RWPE2 (cell line): ENCODE results near the gene SDSL.
A peak's percentile ranks its signal among the peaks of the same experiment; 100 is the strongest.

ENCODE experiments used
- ATAC-seq: fragments of 200-7000 bp; cut with Tn5 transposase; 3 replicates; pipeline ENCODE4 v1.9.1; 2021; ENCODE audit warnings: low read depth
- DNase-seq: peaks from one replicate; pipeline ENCODE4 v3.0.0-alpha.2; 2020; ENCODE audit warnings: low spot score
- H3K27ac ChIP-seq: fragments of 450-650 bp; 2 replicates; pipeline ENCODE4 v1.5.1; 2017; ENCODE audit warnings: mild to moderate bottlenecking; ENCODE audit not compliant: poor library complexity, severe bottlenecking
- H3K27me3 ChIP-seq: fragments of 250-450 bp; sonication (Bioruptor Pico); 2 replicates; pipeline ENCODE4 v1.5.1; 2021; ENCODE audit warnings: mild to moderate bottlenecking, moderate library complexity; ENCODE audit not compliant: insufficient read depth, poor library complexity, severe bottlenecking
- H3K36me3 ChIP-seq: fragments of 250-450 bp; sonication (Bioruptor Pico); 2 replicates; pipeline ENCODE4 v1.5.1; 2020; ENCODE audit warnings: low read depth, mild to moderate bottlenecking, moderate library complexity
- H3K4me1 ChIP-seq: fragments of 250-450 bp; sonication (Bioruptor Pico); 2 replicates; pipeline ENCODE4 v1.5.1; 2021; ENCODE audit warnings: mild to moderate bottlenecking, moderate library complexity; ENCODE audit not compliant: insufficient read depth, poor library complexity, severe bottlenecking
- H3K4me3 ChIP-seq: fragments of 250-450 bp; sonication (Bioruptor Pico); 2 replicates; pipeline ENCODE4 v1.5.1; 2021; ENCODE audit warnings: mild to moderate bottlenecking, moderate library complexity; ENCODE audit not compliant: severe bottlenecking
- H3K9me3 ChIP-seq: fragments of 250-450 bp; sonication (Bioruptor Pico); 2 replicates; pipeline ENCODE4 v1.5.1; 2021; ENCODE audit warnings: mild to moderate bottlenecking, moderate library complexity; ENCODE audit not compliant: severe bottlenecking
- TF ChIP-seq, protein P1 (sequence below): fragments of 450-650 bp; IDR thresholded peaks from one replicate; pipeline ENCODE4 v1.5.1; 2017; ENCODE audit warnings: mild to moderate bottlenecking, moderate library complexity; ENCODE audit not compliant: poor library complexity, severe bottlenecking

The SDSL gene

DNA sequence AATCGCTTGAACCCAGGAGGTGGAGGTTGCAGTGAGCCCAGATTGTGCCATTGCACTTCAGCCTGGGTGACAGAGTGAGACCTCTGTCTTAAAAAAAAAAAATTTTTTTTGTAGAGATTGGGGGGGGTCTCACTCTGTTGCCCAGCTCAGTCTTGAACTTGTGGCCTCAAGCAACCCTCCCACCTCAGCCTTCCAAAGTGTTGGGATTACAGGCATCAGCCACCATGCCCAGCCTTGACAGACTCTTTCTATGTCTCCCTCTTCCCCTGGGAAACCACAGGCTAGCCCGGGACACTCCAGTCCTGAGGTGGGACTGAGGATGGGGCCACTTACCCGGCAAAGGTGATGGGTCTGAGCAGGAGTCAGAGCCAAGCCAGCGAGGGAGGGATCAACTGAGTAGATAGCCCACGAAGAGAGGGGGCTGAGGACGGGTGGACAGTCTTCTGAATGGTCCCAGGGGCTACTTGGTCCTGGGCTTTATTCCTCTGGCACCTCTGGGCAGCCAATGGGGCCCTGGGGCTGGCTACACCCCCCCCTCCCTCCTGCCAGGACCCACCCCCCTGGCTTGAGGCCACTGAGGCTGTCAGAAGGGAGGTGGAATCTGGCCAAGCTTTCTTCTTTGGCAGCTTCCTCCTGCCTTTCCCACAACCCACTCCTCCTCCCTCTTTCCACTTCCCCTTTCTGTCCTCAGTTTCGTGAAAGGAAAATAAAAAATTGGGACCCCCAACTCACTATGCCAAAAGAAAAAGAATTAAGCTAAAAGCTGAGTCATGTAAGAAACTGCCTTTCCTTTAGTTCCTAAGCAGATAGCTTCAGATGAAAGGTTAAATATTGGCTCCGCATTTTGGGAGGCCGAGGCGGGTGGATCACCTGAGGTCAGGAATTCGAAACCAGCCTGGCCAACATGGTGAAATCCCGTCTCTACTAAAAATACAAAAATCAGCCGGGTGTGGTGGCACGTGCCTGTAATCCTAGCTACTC is 18.5 kb upstream of the SDSL start, which contains the start of gene SDS:
Gene SDS, minus strand, starts transcription at position 453 of the 981 bp plus-strand sequence. CDS start 4,179 bp downstream, outside the sequence.
- ATAC-seq (peak; percentile 21; the same call in 1 of the 3 replicates), DNase-seq (no peak)
- Histone ChIP-seq H3K9me3 (no peaks in the 10 kb centered on the region), H3K4me3 (no peak within 1 kb of the TSS), H3K4me1 (no peaks in the 10 kb centered on the region), H3K36me3 (no peaks in the 10 kb centered on the region), H3K27me3 (no peaks in the 10 kb centered on the region), H3K27ac (no peak within 1 kb of the TSS)
- TF ChIP-seq, protein P1, sequence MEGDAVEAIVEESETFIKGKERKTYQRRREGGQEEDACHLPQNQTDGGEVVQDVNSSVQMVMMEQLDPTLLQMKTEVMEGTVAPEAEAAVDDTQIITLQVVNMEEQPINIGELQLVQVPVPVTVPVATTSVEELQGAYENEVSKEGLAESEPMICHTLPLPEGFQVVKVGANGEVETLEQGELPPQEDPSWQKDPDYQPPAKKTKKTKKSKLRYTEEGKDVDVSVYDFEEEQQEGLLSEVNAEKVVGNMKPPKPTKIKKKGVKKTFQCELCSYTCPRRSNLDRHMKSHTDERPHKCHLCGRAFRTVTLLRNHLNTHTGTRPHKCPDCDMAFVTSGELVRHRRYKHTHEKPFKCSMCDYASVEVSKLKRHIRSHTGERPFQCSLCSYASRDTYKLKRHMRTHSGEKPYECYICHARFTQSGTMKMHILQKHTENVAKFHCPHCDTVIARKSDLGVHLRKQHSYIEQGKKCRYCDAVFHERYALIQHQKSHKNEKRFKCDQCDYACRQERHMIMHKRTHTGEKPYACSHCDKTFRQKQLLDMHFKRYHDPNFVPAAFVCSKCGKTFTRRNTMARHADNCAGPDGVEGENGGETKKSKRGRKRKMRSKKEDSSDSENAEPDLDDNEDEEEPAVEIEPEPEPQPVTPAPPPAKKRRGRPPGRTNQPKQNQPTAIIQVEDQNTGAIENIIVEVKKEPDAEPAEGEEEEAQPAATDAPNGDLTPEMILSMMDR = no peak

DNA sequence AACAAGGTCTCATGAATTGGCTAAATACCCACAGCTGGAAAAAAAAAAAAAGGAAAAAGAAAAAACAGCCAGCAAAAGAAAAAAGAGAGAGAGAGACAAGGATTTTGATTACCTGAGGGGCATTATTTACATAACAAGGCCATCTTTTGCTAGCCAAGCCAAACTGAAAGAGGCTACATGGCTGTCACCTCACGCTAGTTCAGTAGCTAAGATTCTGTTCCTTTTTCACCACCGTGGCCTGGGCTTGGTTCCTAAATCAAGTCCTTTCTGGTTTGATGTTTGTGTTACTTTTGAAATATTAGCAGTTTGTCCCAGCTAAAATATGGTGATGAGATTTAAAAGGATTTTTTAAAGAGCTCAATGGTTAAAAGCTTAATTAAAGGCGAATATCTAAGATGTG is 16.5 kb upstream of the SDSL start:
- no peak overlapping the region for H3K4me3 ChIP-seq
- ATAC-seq (no peak), DNase-seq (no peak)
- H3K4me1 ChIP-seq = no peaks in the 10 kb centered on the region
- no peak overlapping the region for H3K27ac ChIP-seq
- H3K36me3 ChIP-seq = no peaks in the 10 kb centered on the region
- no peaks in the 10 kb centered on the region for H3K27me3 ChIP-seq
- H3K9me3 ChIP-seq = no peaks in the 10 kb centered on the region
- TF ChIP-seq, protein P1 = no peak

DNA sequence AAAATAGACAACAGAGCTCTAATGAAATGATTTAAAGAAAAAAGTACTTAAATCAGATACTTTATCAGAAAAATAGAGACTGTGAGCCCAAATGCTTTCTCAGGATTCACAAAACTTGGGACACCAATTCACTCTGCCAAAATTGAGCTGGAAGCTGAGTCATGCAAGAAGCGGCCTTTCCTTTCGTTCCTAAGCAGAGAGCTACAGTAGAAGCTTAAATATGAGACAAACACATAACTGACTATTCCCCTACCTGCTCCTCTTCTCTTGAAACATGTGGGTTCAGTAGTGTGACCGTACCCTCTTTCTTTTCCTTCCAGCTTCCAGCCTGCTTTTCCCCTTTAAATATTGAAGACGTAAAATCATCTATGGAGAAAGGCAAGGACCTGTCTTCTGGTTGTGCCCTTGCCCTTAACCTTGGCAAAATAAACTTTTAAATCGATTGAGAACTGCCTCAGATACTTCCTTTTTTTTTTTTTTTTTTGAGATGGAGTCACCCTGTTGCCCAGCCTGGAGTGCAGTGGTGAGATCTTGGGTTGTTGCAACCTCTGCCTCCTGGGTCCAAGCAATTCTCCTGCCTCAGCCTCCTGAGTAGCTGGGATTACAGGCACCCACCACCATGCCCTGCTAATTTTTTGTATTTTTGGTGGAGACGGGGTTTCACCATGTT is 14.1 kb upstream of the SDSL start:
- Histone ChIP-seq H3K4me1 (no peaks in the 10 kb centered on the region), H3K27ac (no peak overlapping the region), H3K9me3 (no peaks in the 10 kb centered on the region), H3K4me3 (no peak overlapping the region), H3K36me3 (no peaks in the 10 kb centered on the region), H3K27me3 (no peaks in the 10 kb centered on the region)
- no peak for DNase-seq
- no peak for ATAC-seq
- TF ChIP-seq, protein P1 = no peak

DNA sequence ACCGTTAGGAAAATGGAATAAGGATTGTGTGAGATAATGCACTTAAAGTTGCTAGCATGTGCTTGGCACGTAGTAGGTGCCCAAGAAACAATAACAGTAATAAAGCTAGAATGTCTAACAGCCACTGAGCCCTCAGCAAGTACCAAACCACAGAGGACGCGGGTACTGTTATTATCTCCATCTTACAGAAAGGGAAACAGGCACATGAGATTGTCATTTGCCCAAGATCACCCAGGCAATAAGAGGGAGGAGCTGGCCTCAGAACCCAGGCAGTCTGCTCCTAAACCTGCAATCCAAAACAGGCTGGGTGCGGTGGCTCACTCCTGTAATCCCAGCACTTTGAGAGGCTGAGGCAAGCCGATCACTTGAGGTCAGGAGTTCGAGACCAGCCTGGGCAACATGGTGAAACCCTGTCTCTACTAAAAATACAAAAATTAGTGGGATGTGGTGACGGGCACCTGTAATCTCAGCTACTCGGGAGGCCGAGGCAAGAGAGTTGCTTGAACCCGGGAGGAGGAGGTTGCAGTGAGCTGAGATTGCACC is 13.4 kb upstream of the SDSL start:
- Histone ChIP-seq H3K27me3 (no peaks in the 10 kb centered on the region), H3K36me3 (no peaks in the 10 kb centered on the region), H3K9me3 (no peaks in the 10 kb centered on the region), H3K4me1 (no peaks in the 10 kb centered on the region), H3K4me3 (no peak overlapping the region), H3K27ac (no peak overlapping the region)
- DNase-seq (no peak), ATAC-seq (no peak)
- TF ChIP-seq, protein P1 = no peak
